Stomach smooth muscle (tissue), 2 donors: ENCODE data around the gene CDH2.
"Not testable (repeated sequence)": the region's sequence is repeated elsewhere in the genome, so short reads cannot be mapped to it uniquely, and the experiment has no call there.

ENCODE experiments used
- H3K27ac ChIP-seq: one replicate; pipeline ENCODE4 v1.7.0; 2013; ENCODE audit warnings: mild to moderate bottlenecking, low read length, inconsistent platforms
- H3K27me3 ChIP-seq, 2 donors: one replicate each; pipeline ENCODE4 v1.7.0; 2013; ENCODE audit warnings: low read length in 2 of 2; ENCODE audit not compliant: insufficient read depth in 2 of 2, control insufficient read depth in 1 of 2
- H3K36me3 ChIP-seq, 2 donors: one replicate each; pipeline ENCODE4 v1.7.0; 2013; ENCODE audit warnings: low read length in 2 of 2; ENCODE audit not compliant: control insufficient read depth in 2 of 2, insufficient read depth in 2 of 2
- H3K4me1 ChIP-seq: one replicate; pipeline ENCODE4 v1.7.0; 2013; ENCODE audit warnings: low read length; ENCODE audit not compliant: control insufficient read depth, insufficient read depth
- H3K4me3 ChIP-seq, 2 donors: one replicate each; pipeline ENCODE4 v1.7.0; 2013; ENCODE audit warnings: low read length in 2 of 2
- H3K9ac ChIP-seq, 2 donors: one replicate each; pipeline ENCODE4 v1.7.0; 2013; ENCODE audit warnings: low read length in 2 of 2, mild to moderate bottlenecking in 1 of 2
- H3K9me3 ChIP-seq, 2 donors: one replicate each; pipeline ENCODE4 v1.7.0; 2013; ENCODE audit warnings: low read length in 2 of 2; ENCODE audit not compliant: control insufficient read depth in 2 of 2
- donor health status: healthy.
- donor health status: Pancreatic carcinoma.

Gene CDH2

DNA sequence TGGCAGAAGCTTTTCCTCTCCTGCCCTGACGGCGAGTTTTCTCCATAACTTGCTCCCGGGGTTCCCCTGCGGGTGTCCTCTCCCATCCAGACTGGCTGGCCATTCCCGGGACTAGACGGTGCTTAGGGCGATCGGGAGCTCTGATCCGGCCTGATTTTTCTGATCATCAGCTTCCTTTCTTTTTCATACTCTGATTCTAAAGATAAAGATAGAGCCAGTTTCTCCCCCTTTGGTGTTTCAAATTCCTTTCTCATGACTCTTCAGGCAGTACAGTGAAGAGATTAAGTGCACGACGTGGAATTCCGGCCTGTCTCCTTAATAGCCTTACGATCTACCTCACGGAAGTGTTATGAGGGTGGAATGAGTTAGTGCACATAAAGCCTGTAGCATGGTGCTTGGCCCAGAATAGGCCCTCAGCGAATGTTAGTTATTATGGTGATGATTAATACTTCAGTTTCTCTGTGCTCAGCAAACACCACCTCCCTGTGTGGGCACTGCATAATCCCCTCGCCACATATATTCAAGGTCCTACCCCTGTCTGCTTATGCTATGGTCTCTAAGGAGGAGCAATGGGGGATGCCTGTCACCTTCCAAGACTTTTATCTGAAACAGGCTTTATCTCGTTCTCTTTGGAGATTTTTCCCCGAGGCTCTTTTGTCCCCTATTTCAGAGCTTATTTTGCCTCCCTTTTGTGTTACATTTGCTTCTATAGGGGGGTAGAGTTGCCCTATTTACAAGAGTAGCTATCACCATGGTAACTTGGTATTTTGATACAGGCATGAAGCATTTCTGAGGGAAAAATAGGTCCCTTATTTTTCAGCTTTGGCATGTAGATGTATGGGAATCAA, 254.8 kb downstream of the CDH2 start:
- no peaks in the 10 kb centered on the region for H3K9me3 ChIP-seq
- H3K4me3 ChIP-seq = no peak overlapping the region
- no peak overlapping the region for H3K27ac ChIP-seq

DNA sequence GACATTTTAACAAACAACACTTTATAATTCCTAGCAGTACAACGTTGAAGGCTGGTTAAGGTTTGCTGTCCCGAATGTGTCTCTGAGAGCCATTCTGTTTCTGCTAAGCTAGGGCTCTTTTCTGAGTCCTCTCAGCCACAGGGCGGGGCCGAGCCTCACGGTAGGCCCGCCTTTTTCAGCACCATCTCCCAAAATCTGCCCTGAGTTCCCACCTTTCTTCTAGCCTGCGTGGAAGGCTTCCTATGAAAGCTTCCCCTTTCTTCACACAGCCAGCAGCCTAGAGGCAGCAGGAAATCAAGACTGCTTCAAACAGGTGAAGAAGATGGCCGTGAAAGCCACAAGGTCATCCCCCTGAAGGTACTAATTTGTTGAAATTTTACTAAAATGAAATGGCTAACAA, 255.5 kb downstream of the CDH2 start:
- no peak overlapping the region for H3K9ac ChIP-seq
- no peak overlapping the region for H3K4me3 ChIP-seq
- no peaks in the 10 kb centered on the region for H3K36me3 ChIP-seq
- H3K27ac ChIP-seq = no peak overlapping the region
- H3K4me1 ChIP-seq = no peaks in the 10 kb centered on the region
- no peaks in the 10 kb centered on the region for H3K9me3 ChIP-seq
- H3K27me3 ChIP-seq = no peaks in the 10 kb centered on the region

More for the DNA sequence above, 254.8 kb downstream of the CDH2 start:
- Histone ChIP-seq H3K9ac (no peak overlapping the region), H3K4me1 (no peaks in the 10 kb centered on the region), H3K27me3 (no peaks in the 10 kb centered on the region), H3K36me3 (no peaks in the 10 kb centered on the region)

DNA sequence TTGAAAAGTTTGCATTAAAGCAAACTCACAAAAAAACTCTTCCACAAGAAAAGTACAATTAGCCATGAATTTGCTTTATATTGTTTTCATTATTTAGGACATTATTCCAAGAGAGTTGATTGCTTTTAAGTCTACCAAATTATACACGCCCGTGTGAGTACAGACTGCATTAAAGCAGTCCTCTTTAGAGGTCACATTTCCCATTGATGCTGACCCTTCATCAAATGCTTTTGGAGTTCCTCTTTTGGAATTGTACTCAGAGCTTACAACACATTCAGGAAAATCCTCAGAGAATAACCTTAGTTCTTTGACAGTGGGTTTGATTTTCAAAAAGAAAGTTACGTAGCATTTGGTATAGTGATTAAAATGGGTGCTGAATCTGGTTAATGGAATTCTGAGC, 256.1 kb downstream of the CDH2 start:
- no peaks in the 10 kb centered on the region for H3K27me3 ChIP-seq
- no peak overlapping the region for H3K9ac ChIP-seq
- no peaks in the 10 kb centered on the region for H3K36me3 ChIP-seq
- no peaks in the 10 kb centered on the region for H3K9me3 ChIP-seq
- no peak overlapping the region for H3K27ac ChIP-seq
- H3K4me1 ChIP-seq = no peaks in the 10 kb centered on the region
- H3K4me3 ChIP-seq = no peak overlapping the region

DNA sequence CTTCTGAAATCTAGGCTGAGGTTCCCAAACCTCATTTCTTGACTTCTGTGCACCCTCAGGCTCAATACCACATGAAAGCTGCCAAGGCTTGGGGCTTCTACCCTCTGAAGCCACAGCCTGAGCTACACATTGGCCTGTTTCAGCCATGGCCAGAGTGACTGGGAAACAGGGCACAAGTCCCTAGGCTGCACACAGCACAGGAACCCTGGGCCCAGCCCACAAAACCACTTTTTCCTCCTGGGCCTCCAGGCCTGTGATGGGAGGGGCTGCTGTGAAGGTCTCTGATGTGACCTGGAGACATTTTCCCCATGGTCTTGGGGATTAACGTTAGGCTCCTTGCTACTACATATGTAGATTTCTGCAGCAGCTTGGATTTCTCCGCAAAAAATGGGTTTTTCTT, 270.7 kb downstream of the CDH2 start:
- not testable (repeated sequence) for H3K36me3 ChIP-seq, H3K4me3 ChIP-seq, H3K27me3 ChIP-seq, H3K27ac ChIP-seq, H3K9me3 ChIP-seq, H3K4me1 ChIP-seq, H3K9ac ChIP-seq

DNA sequence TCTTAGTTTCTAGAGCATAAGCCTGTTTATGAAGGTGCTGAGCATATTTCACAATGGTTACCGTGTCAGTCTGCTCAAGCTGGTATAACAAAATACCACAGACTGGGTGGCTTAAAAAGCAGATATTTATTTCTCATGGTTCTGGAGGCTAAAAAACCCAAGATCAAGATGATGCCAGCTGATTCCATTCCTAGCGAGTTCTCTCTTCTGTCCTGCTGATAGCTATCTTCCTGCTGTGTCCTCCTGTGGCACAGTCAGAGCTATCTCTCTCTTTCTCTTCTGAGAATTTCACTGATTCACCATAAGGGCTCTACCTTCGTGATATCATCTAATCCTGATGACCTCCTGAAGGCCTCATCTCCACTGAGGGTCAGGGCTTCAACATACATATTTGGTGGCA, 273.0 kb downstream of the CDH2 start:
- Histone ChIP-seq H3K27ac (no peak overlapping the region), H3K9ac (no peak overlapping the region), H3K4me1 (no peaks in the 10 kb centered on the region), H3K4me3 (no peak overlapping the region), H3K27me3 (no peaks in the 10 kb centered on the region), H3K9me3 (peaks cover 0 to 2% of the 10 kb centered on the region in 2 donors), H3K36me3 (no peaks in the 10 kb centered on the region)

DNA sequence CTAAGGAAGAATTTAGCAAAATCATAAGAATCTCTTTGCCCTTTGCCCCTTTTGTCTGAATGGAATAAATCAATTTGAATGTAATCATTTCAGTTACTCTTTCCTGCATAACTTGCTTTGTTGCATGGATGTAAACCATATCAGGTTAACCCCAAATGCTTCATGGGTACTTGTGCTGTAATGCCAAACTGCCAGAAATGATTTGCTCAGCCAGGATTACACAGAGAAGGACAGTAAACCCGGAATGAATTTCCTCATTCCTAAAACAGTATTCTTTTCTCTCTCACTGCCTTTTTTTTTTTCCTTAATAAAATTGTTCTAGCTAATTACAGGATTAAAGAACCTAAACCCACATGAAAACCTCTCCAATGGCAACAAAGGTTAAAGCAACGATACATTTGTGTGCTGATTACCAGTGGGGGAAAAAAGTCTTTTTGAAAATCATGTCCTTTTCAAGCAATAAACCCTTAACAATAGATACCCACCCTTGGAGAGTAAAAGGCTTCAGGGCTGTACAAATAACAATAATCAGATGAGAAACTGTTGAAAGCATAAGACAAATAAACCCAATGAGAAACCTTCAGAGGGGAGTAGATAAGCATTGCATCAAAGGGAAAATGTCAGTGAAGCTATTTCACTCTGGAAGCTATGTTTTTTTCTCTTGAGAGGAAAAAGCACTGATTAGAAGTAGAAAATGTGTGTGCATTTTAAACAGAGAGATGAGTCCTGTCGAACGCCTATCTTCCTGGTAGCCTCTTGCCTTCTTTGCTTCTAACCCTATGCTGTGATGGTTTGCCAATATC, 275.3 kb downstream of the CDH2 start:
- H3K27me3 ChIP-seq = no peaks in the 10 kb centered on the region
- H3K36me3 ChIP-seq = no peaks in the 10 kb centered on the region
- no peak overlapping the region for H3K4me3 ChIP-seq
- H3K27ac ChIP-seq = no peak overlapping the region
- H3K9ac ChIP-seq = no peak overlapping the region
- H3K4me1 ChIP-seq = no peaks in the 10 kb centered on the region
- no peaks in the 10 kb centered on the region for H3K9me3 ChIP-seq
